OCI-LY3 (cell line): ENCODE results near the gene SH3GLB2.
A peak's percentile ranks its signal among the peaks of the same experiment; 100 is the strongest.

Source experiments
- H2AFZ ChIP-seq: fragments of 200-600, 300-600 bp; shearing (Covaris generic); 2 replicates; pipeline ENCODE4 v1.6.0; 2014; ENCODE audit warnings: antibody characterized with exemption, low read depth, low read length
- H3K27ac ChIP-seq: fragments of 200-600, 300-600 bp; sonication (generic); 2 replicates; pipeline ENCODE4 v1.5.1; 2014; ENCODE audit warnings: mild to moderate bottlenecking, low read length, moderate library complexity, mixed read lengths
- H3K27me3 ChIP-seq: fragments of 200-600, 300-600 bp; sonication (generic); 2 replicates; pipeline ENCODE4 v1.6.1; 2014; ENCODE audit warnings: low read depth, low read length, mixed read lengths
- H3K36me3 ChIP-seq: fragments of 200-600, 300-600 bp; sonication (generic); replicated peaks from 2 replicates; pipeline ENCODE3; 2014; ENCODE audit warnings: low read depth, low read length, mixed read lengths
- H3K4me1 ChIP-seq: fragments of 300-600, 200-600 bp; sonication (generic); 2 replicates; pipeline ENCODE4 v1.6.1; 2014; ENCODE audit warnings: low read length, mixed read lengths
- H3K4me2 ChIP-seq: fragments of 200-600, 300-600 bp; sonication (generic); 2 replicates; pipeline ENCODE4 v1.6.1; 2014; ENCODE audit warnings: low read length, mixed read lengths
- H3K4me3 ChIP-seq: fragments of 300-600, 200-600 bp; sonication (generic); 2 replicates; pipeline ENCODE4 v1.5.1; 2014; ENCODE audit warnings: antibody characterized with exemption, mild to moderate bottlenecking, low read length, moderate library complexity
- H3K79me2 ChIP-seq: fragments of 300-600, 200-600 bp; shearing (Covaris generic); 2 replicates; pipeline ENCODE4 v1.6.1; 2014; ENCODE audit warnings: mild to moderate bottlenecking, low read length, mixed read lengths
- H3K9ac ChIP-seq: fragments of 300-600, 200-600 bp; shearing (Covaris generic); 2 replicates; pipeline ENCODE4 v1.6.0; 2014; ENCODE audit warnings: mild to moderate bottlenecking, low read length, moderate library complexity
- H3K9me3 ChIP-seq: fragments of 200-600, 300-600 bp; shearing (Covaris generic); 2 replicates; pipeline ENCODE4 v1.6.1; 2014; ENCODE audit warnings: low read length, mixed read lengths; ENCODE audit not compliant: insufficient read depth
- H4K20me1 ChIP-seq: fragments of 200-600, 300-600 bp; sonication (generic); 2 replicates; pipeline ENCODE4 v1.6.1; 2016; ENCODE audit warnings: low read length, mixed read lengths; ENCODE audit not compliant: insufficient read depth
- CTCF ChIP-seq: fragments of 200-600, 300-600 bp; sonication (generic); IDR thresholded peaks from 2 replicates; pipeline ENCODE4 v1.5.1; 2014; ENCODE audit warnings: antibody characterized with exemption, low read length, low read depth
- EZH2phosphoT487 ChIP-seq: fragments of 200-600 bp; shearing (Covaris generic); IDR thresholded peaks from 2 replicates; pipeline ENCODE4 v1.6.1; 2018; ENCODE audit warnings: antibody characterized with exemption, mixed run types, low read depth

The SH3GLB2 gene

GRCh38 chr9:129038109-129038852, 10.2 kb upstream of the SH3GLB2 start:
- Histone ChIP-seq H3K4me3 (no peak overlapping the region), H3K4me1 (peaks cover 10% of the 10 kb centered on the region), H3K4me2 (peak overlapping the region; percentile 93; the same call in 1 of the 2 replicates), H3K36me3 (peaks cover 6% of the 10 kb centered on the region), H3K27ac (no peak overlapping the region), H4K20me1 (no peaks in the 10 kb centered on the region), H2AFZ (no peak overlapping the region), H3K79me2 (peaks cover 19% of the 10 kb centered on the region), H3K27me3 (no peaks in the 10 kb centered on the region), H3K9ac (no peak overlapping the region), H3K9me3 (no peaks in the 10 kb centered on the region)
- TF ChIP-seq CTCF (no peak), EZH2phosphoT487 (no peak)

GRCh38 chr9:129037767-129038098, 9.6 kb upstream of the SH3GLB2 start:
- no peak overlapping the region for H3K27ac ChIP-seq
- peak overlapping the region; percentile 89 for H3K4me3 ChIP-seq

GRCh38 chr9:129036923-129037766, 9.0 kb upstream of the SH3GLB2 start:
- TF ChIP-seq EZH2phosphoT487 (no peak), CTCF (no peak)
- no peak overlapping the region for H3K27ac ChIP-seq
- H3K36me3 ChIP-seq, result peaks cover 1% of the 10 kb centered on the region

More at GRCh38 chr9:129037767-129038098, 9.6 kb upstream of the SH3GLB2 start:
- H3K4me2 ChIP-seq, result peak overlapping the region; percentile 93
- peaks cover 10% of the 10 kb centered on the region for H3K4me1 ChIP-seq
- H3K79me2 ChIP-seq, result peaks cover 19% of the 10 kb centered on the region
- no peak overlapping the region for H2AFZ ChIP-seq
- no peaks in the 10 kb centered on the region for H4K20me1 ChIP-seq
- no peaks in the 10 kb centered on the region for H3K9me3 ChIP-seq
- H3K27me3 ChIP-seq, result no peaks in the 10 kb centered on the region
- H3K36me3 ChIP-seq, result peaks cover 6% of the 10 kb centered on the region
- H3K9ac ChIP-seq, result no peak overlapping the region
- TF ChIP-seq EZH2phosphoT487, result no peak
- TF ChIP-seq CTCF, result no peak

More at GRCh38 chr9:129036923-129037766, 9.0 kb upstream of the SH3GLB2 start:
- H3K4me3 ChIP-seq, result peak overlapping the region; percentile 89
- H3K27me3 ChIP-seq, result no peaks in the 10 kb centered on the region
- H3K4me1 ChIP-seq, result peaks cover 10% of the 10 kb centered on the region
- no peaks in the 10 kb centered on the region for H3K9me3 ChIP-seq
- peak overlapping the region; percentile 39; the same call in 1 of the 2 replicates for H2AFZ ChIP-seq
- peak overlapping the region; percentile 81 for H3K9ac ChIP-seq
- peaks cover 19% of the 10 kb centered on the region for H3K79me2 ChIP-seq
- peak overlapping the region; percentile 93 for H3K4me2 ChIP-seq
- H4K20me1 ChIP-seq, result no peaks in the 10 kb centered on the region
